ENCODE measurements around the gene G2E3. TPM values are rescaled to one million over a fixed set of nuclear protein-coding genes. Genes with fewer than 3 reads are reported as not detected.

G2E3 gene
- total RNA-seq, 2 donors from 2014 or later = 44.8 to 80.1 TPM

DNA sequence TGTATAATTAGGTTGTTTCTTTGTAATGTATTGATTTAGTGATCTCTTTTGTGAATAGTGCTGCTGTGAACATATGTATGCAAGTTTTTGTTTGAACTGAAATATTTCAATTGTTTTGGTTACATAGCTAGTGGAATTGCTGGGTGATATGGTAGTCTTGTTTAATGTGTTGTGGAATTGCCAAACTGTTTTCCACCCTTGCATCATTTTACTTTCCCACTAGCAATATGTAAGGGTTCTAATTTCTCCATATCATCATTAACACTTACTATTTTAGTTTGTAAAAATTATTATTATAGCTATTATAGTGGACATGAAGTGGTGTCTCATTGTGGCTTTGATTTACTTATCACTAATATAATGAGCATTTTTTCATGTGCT, 5.9 kb downstream of the G2E3 start:
- Mint-ChIP-seq H3K36me3 (ENCODE audit: low read depth) (peaks cover 34% of the 10 kb centered on the region), H3K9me3 (peaks cover 9% of the 10 kb centered on the region), H3K4me3 (no peak overlapping the region), H3K27ac (no peak overlapping the region), H3K4me1 (peaks cover 33% of the 10 kb centered on the region), H3K27me3 (ENCODE audit: insufficient read depth) (no peaks in the 10 kb centered on the region)
- peaks cover 4% of the 10 kb centered on the region for H3K4me1 ChIP-seq (ENCODE audit: control insufficient read depth, insufficient read depth, low read length)
- no peak overlapping the region for H3K4me3 ChIP-seq (ENCODE audit: low read length)
- TF ChIP-seq, protein P1, sequence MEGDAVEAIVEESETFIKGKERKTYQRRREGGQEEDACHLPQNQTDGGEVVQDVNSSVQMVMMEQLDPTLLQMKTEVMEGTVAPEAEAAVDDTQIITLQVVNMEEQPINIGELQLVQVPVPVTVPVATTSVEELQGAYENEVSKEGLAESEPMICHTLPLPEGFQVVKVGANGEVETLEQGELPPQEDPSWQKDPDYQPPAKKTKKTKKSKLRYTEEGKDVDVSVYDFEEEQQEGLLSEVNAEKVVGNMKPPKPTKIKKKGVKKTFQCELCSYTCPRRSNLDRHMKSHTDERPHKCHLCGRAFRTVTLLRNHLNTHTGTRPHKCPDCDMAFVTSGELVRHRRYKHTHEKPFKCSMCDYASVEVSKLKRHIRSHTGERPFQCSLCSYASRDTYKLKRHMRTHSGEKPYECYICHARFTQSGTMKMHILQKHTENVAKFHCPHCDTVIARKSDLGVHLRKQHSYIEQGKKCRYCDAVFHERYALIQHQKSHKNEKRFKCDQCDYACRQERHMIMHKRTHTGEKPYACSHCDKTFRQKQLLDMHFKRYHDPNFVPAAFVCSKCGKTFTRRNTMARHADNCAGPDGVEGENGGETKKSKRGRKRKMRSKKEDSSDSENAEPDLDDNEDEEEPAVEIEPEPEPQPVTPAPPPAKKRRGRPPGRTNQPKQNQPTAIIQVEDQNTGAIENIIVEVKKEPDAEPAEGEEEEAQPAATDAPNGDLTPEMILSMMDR (conservative IDR thresholded peaks at IDR 0.05) = no peak
- H3K27ac ChIP-seq (ENCODE audit: low read depth, low read length) = no peak overlapping the region
- H3K9me3 ChIP-seq (ENCODE audit: control insufficient read depth, low read length) = peaks cover 14% of the 10 kb centered on the region
- peaks cover 24% of the 10 kb centered on the region for H3K36me3 ChIP-seq (ENCODE audit: control insufficient read depth, insufficient read depth, low read length)
- H3K9ac ChIP-seq (ENCODE audit: extremely low read depth, low read length, poor library complexity, severe bottlenecking) = no peak overlapping the region
- no peaks in the 10 kb centered on the region for H3K27me3 ChIP-seq (ENCODE audit: control insufficient read depth, insufficient read depth, low read length, poor library complexity, severe bottlenecking)
- DNase-seq = no peak

- H3K27ac Mint-ChIP-seq = peak overlapping the region; percentile 44
- WGBS, 2 experiments (ENCODE audit: insufficient coverage in 1 of 2, insufficient read length in 1 of 2) = 73% methylated on average over 2 of the region's 2 CpGs; no CpG with 5 or more reads in 1 of the 2 experiments
Observed at GRCh38 chr14:30569216-30569902, 10.4 kb downstream of the G2E3 start.

DNA sequence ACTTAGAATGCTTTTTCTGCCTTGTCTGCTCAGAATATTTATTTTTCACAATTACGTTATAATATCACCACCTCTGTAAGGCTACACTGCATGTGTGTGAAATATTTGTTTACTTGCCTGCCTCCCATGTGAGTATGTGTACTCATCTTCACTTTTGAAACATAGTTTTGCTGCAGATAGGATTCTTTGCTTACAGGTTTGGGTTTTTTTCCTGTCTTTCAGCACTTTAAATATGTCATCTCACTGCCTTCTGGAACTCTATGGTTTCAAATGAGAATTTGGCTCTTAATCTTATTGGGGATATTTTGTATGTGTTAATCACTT, 10.9 kb downstream of the G2E3 start:
- peaks cover 4% of the 10 kb centered on the region for H3K36me3 ChIP-seq (ENCODE audit: control insufficient read depth, insufficient read depth, low read length)
- Mint-ChIP-seq H3K27ac (peak overlapping the region; percentile 26), H3K36me3 (ENCODE audit: low read depth) (peaks cover 8% of the 10 kb centered on the region), H3K4me3 (no peak overlapping the region), H3K27me3 (ENCODE audit: insufficient read depth) (no peaks in the 10 kb centered on the region), H3K9me3 (no peaks in the 10 kb centered on the region), H3K4me1 (peaks cover 65% of the 10 kb centered on the region)
- H3K9ac ChIP-seq (ENCODE audit: extremely low read depth, low read length, poor library complexity, severe bottlenecking) = peak overlapping the region; percentile 17
- H3K27ac ChIP-seq (ENCODE audit: low read depth, low read length) = no peak overlapping the region
- H3K4me1 ChIP-seq (ENCODE audit: control insufficient read depth, insufficient read depth, low read length) = no peaks in the 10 kb centered on the region
- H3K27me3 ChIP-seq (ENCODE audit: control insufficient read depth, insufficient read depth, low read length, poor library complexity, severe bottlenecking) = no peaks in the 10 kb centered on the region
- no peak for DNase-seq
- H3K9me3 ChIP-seq (ENCODE audit: control insufficient read depth, low read length) = peaks cover 3% of the 10 kb centered on the region
- 100% methylated on average over 1 of the region's 1 CpG; no CpG with 5 or more reads in 1 of the 2 experiments for WGBS, 2 experiments (ENCODE audit: insufficient coverage in 1 of 2, insufficient read length in 1 of 2)
- H3K4me3 ChIP-seq (ENCODE audit: low read length) = peak overlapping the region; percentile 39
- TF ChIP-seq, protein P1 (conservative IDR thresholded peaks at IDR 0.05) = no peak

More at GRCh38 chr14:30569216-30569902, 10.4 kb downstream of the G2E3 start:
- Histone ChIP-seq H3K36me3 (ENCODE audit: control insufficient read depth, insufficient read depth, low read length) (peaks cover 4% of the 10 kb centered on the region), H3K27ac (ENCODE audit: low read depth, low read length) (no peak overlapping the region), H3K9ac (ENCODE audit: extremely low read depth, low read length, poor library complexity, severe bottlenecking) (peak overlapping the region; percentile 17), H3K4me3 (ENCODE audit: low read length) (no peak overlapping the region), H3K27me3 (ENCODE audit: control insufficient read depth, insufficient read depth, low read length, poor library complexity, severe bottlenecking) (no peaks in the 10 kb centered on the region), H3K9me3 (ENCODE audit: control insufficient read depth, low read length) (peaks cover 5% of the 10 kb centered on the region), H3K4me1 (ENCODE audit: control insufficient read depth, insufficient read depth, low read length) (no peaks in the 10 kb centered on the region)
- Mint-ChIP-seq H3K9me3 (no peaks in the 10 kb centered on the region), H3K4me1 (peaks cover 60% of the 10 kb centered on the region), H3K27me3 (ENCODE audit: insufficient read depth) (no peaks in the 10 kb centered on the region), H3K4me3 (no peak overlapping the region), H3K36me3 (ENCODE audit: low read depth) (peaks cover 13% of the 10 kb centered on the region)
- TF ChIP-seq, protein P1 (conservative IDR thresholded peaks at IDR 0.05) = no peak
- no peak for DNase-seq

Data from endodermal cell (in vitro differentiated cells).